H9 (cell line): ENCODE data around the gene BACH2. TPM values are rescaled to one million over a fixed set of nuclear protein-coding genes. Genes with fewer than 3 reads are reported as not detected.

Experiments
- DNase-seq: peaks from one replicate; pipeline ENCODE4 v3.0.0-alpha.2; 2017
- H2AFZ ChIP-seq: one replicate; pipeline ENCODE4 v1.6.1; 2013; ENCODE audit warnings: mild to moderate bottlenecking, low read length, control low read depth, moderate library complexity
- H2AK5ac ChIP-seq: 2 replicates; pipeline ENCODE4 v1.6.1; 2013; ENCODE audit warnings: low read length, control low read depth, mixed read lengths; ENCODE audit not compliant: insufficient read length
- H2BK120ac ChIP-seq: one replicate; pipeline ENCODE4 v1.6.1; 2013; ENCODE audit warnings: low read depth, mild to moderate bottlenecking, low read length, control low read depth, inconsistent platforms; ENCODE audit not compliant: poor library complexity, severe bottlenecking
- H2BK12ac ChIP-seq: 2 replicates; pipeline ENCODE4 v1.6.1; 2013; ENCODE audit warnings: low read length, control low read depth, mixed read lengths, low read depth; ENCODE audit not compliant: insufficient read length
- H2BK15ac ChIP-seq: 2 replicates; pipeline ENCODE4 v1.6.1; 2013; ENCODE audit warnings: low read depth, low read length, control low read depth
- H2BK20ac ChIP-seq: one replicate; pipeline ENCODE4 v1.6.1; 2013; ENCODE audit warnings: low read depth, mild to moderate bottlenecking, low read length, control low read depth, inconsistent platforms; ENCODE audit not compliant: poor library complexity, severe bottlenecking
- H2BK5ac ChIP-seq: 2 replicates; pipeline ENCODE4 v1.6.1; 2013; ENCODE audit warnings: low read length, control low read depth, mixed read lengths; ENCODE audit not compliant: insufficient read length
- H3K14ac ChIP-seq: 2 replicates; pipeline ENCODE4 v1.6.1; 2013; ENCODE audit warnings: low read length, control low read depth; ENCODE audit not compliant: insufficient read depth
- H3K18ac ChIP-seq: 2 replicates; pipeline ENCODE4 v1.6.1; 2013; ENCODE audit warnings: low read depth, mild to moderate bottlenecking, mixed read lengths, low read length, control low read depth; ENCODE audit not compliant: insufficient read length
- H3K23ac ChIP-seq: 2 replicates; pipeline ENCODE4 v1.6.1; 2013; ENCODE audit warnings: low read length, control low read depth, mixed read lengths, low read depth; ENCODE audit not compliant: insufficient read length
- H3K23me2 ChIP-seq: 2 replicates; pipeline ENCODE4 v1.6.1; 2013; ENCODE audit warnings: low read depth, mild to moderate bottlenecking, mixed read lengths, low read length, control low read depth; ENCODE audit not compliant: insufficient read length, poor library complexity, severe bottlenecking
- H3K27ac ChIP-seq: 2 replicates; pipeline ENCODE4 v1.5.1; 2013; ENCODE audit warnings: low read length, control low read depth, mixed read lengths, low read depth; ENCODE audit not compliant: insufficient read length
- H3K27me3 ChIP-seq: 2 replicates; pipeline ENCODE4 v1.6.1; 2013; ENCODE audit warnings: low read length, control low read depth, inconsistent platforms; ENCODE audit not compliant: insufficient read depth
- H3K4ac ChIP-seq: 2 replicates; pipeline ENCODE4 v1.6.1; 2013; ENCODE audit warnings: low read depth, mild to moderate bottlenecking, control low read depth, inconsistent platforms, low read length, moderate library complexity
- H3K4me1 ChIP-seq: 2 replicates; pipeline ENCODE4 v1.6.1; 2013; ENCODE audit warnings: low read length, control low read depth, inconsistent platforms; ENCODE audit not compliant: insufficient read depth
- H3K4me2 ChIP-seq: 2 replicates; pipeline ENCODE4 v1.6.1; 2013; ENCODE audit warnings: low read length, control low read depth, mixed read lengths; ENCODE audit not compliant: insufficient read length, insufficient read depth
- H3K56ac ChIP-seq: 2 replicates; pipeline ENCODE4 v1.6.1; 2013; ENCODE audit warnings: low read depth, mild to moderate bottlenecking, mixed read lengths, low read length, control low read depth; ENCODE audit not compliant: insufficient read length
- H3K79me1 ChIP-seq: 2 replicates; pipeline ENCODE4 v1.6.1; 2013; ENCODE audit warnings: low read depth, mild to moderate bottlenecking, moderate library complexity, low read length, control low read depth, inconsistent platforms; ENCODE audit not compliant: insufficient read depth, poor library complexity, severe bottlenecking
- H3K79me2 ChIP-seq: 2 replicates; pipeline ENCODE4 v1.6.1; 2013; ENCODE audit warnings: low read length, control low read depth, inconsistent platforms; ENCODE audit not compliant: insufficient read depth
- H3K9ac ChIP-seq: 2 replicates; pipeline ENCODE4 v1.6.1; 2013; ENCODE audit warnings: low read length, control low read depth, mixed read lengths; ENCODE audit not compliant: insufficient read length; ENCODE audit errors: extremely low read depth
- H3K9me3 ChIP-seq: one replicate; pipeline ENCODE4 v1.6.1; 2013; ENCODE audit warnings: low read depth, low read length, inconsistent platforms; ENCODE audit not compliant: control insufficient read depth
- H3T11ph ChIP-seq: one replicate; pipeline ENCODE4 v1.6.1; 2013; ENCODE audit warnings: mild to moderate bottlenecking, low read length, control low read depth, inconsistent platforms
- H4K20me1 ChIP-seq: one replicate; pipeline ENCODE4 v1.6.1; 2013; ENCODE audit not compliant: control insufficient read depth, insufficient read length, insufficient read depth
- H4K5ac ChIP-seq: 2 replicates; pipeline ENCODE4 v1.6.1; 2013; ENCODE audit warnings: low read depth, mild to moderate bottlenecking, mixed read lengths, low read length, control low read depth; ENCODE audit not compliant: insufficient read length
- H4K8ac ChIP-seq: replicated peaks from 2 replicates; pipeline ENCODE4 v1.6.1; 2013; ENCODE audit warnings: low read length, control low read depth, mixed read lengths, low read depth; ENCODE audit not compliant: insufficient read length
- H4K91ac ChIP-seq: 2 replicates; pipeline ENCODE4 v1.6.1; 2013; ENCODE audit warnings: low read depth, mild to moderate bottlenecking, moderate library complexity, mixed read lengths, low read length, control low read depth; ENCODE audit not compliant: insufficient read length
- H3K27ac Mint-ChIP-seq, 3 experiments: 2 replicates in 2 of 3; 3 replicates in 1 of 3; pipeline ENCODE4 v1.8.0; 2020 to 2021; ENCODE audit warnings: mixed read lengths in 3 of 3, mild to moderate bottlenecking in 1 of 3, moderate library complexity in 1 of 3
- H3K27me3 Mint-ChIP-seq: 2 replicates; pipeline ENCODE4 v1.8.0; 2021; ENCODE audit warnings: low read depth, mild to moderate bottlenecking, moderate library complexity, mixed read lengths
- H3K36me3 Mint-ChIP-seq, 3 experiments: 2 replicates in 2 of 3; 3 replicates in 1 of 3; pipeline ENCODE4 v1.8.0; 2020 to 2021; ENCODE audit warnings: low read depth in 3 of 3, mixed read lengths in 3 of 3; ENCODE audit not compliant: insufficient read depth in 1 of 3
- H3K4me1 Mint-ChIP-seq, 2 experiments: 2 replicates each; pipeline ENCODE4 v1.8.0; 2020; ENCODE audit warnings: mixed read lengths in 2 of 2
- H3K4me3 Mint-ChIP-seq, 2 experiments: 2 replicates in 1 of 2; 3 replicates in 1 of 2; pipeline ENCODE4 v1.8.0; 2020 to 2021; ENCODE audit warnings: mild to moderate bottlenecking in 2 of 2, mixed read lengths in 2 of 2, moderate library complexity in 1 of 2
- H3K9me3 Mint-ChIP-seq, 2 experiments: 2 replicates in 1 of 2; 3 replicates in 1 of 2; pipeline ENCODE4 v1.8.0; 2020; ENCODE audit warnings: mild to moderate bottlenecking in 2 of 2, mixed read lengths in 2 of 2, moderate library complexity in 1 of 2
- WGBS: extraction: QIAGEN DNeasy Blood & Tissue Kit; methylation state at CpG from one replicate; pipeline ENCODE4 v1.1.7; 2013; ENCODE audit warnings: missing lambda C conversion rate, low lambda C conversion rate, mixed read lengths; ENCODE audit not compliant: insufficient read length; ENCODE audit errors: extremely low coverage; 5-methylcytosine and 5-hydroxymethylcytosine counted together
- total RNA-seq: library from RNA; stranded (reverse); gene quantifications from 2 replicates; pipeline ENCODE4 v1.2.1, GENCODE V29; 2021
- TF ChIP-seq, protein P1 (sequence below): fragments of 200-600 bp; sonication (generic); conservative IDR thresholded peaks from 3 replicates; pipeline ENCODE4 v1.8.0; 2021; ENCODE audit warnings: antibody characterized with exemption, mild to moderate bottlenecking

Gene BACH2
- total RNA-seq, 1 experiment from 2014 or later = 2.0 TPM

DNA sequence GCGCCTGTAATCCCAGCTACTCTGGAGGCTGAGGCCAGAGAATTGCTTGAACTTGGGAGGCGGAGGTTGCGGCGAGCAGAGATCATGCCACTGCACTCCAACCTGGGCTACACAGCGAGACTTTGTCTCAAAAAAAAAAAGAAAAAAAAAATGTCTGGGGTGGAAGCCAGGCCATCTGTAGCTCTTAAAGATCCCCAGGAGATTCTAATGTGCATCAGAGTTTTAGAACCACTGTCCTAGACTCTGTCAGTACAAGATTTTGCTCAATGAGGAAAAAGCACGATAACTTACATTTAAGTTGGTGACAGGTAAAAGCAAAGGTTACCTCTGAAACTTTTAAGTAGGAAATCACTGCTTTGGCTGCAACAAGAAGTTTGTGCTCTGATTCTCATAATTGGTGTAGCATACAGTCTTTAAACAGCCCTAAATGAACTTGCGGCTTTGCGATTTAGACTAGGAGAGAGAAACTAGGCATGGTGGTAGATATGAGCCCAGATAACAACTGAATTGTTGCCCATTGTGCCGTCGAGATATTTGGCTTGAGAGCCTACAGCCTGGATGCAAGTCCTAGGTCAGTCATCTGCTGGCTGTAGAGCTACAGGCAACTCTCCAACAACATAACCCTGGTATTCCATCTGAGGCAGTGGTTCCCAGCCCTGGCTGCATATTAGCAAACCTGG lies 67.2 kb downstream of the BACH2 start:
- no peak overlapping the region for H3K56ac ChIP-seq
- H2BK12ac ChIP-seq = no peak overlapping the region
- no peak overlapping the region for H2AFZ ChIP-seq
- Mint-ChIP-seq H3K27me3 (no peaks in the 10 kb centered on the region), H3K27ac (no peak overlapping the region), H3K4me3 (no peak overlapping the region), H3K4me1 (peaks cover 9 to 13% of the 10 kb centered on the region in 2 experiments), H3K36me3 (no peaks in the 10 kb centered on the region; a peak in 1 of 7 replicates), H3K9me3 (no peaks in the 10 kb centered on the region)
- no peaks in the 10 kb centered on the region for H3K27me3 ChIP-seq
- no peak overlapping the region for H2BK20ac ChIP-seq
- no CpG with 5 or more reads among the region's 10 CpGs for WGBS
- H4K8ac ChIP-seq = no peak overlapping the region
- H3K14ac ChIP-seq = no peak overlapping the region
- no peak overlapping the region for H3K23ac ChIP-seq
- no peak overlapping the region for H2BK15ac ChIP-seq
- H2BK120ac ChIP-seq = no peak overlapping the region
- no peak overlapping the region for H3K18ac ChIP-seq
- no peak overlapping the region for H4K91ac ChIP-seq
- no peak for DNase-seq
- H3K9ac ChIP-seq = no peak overlapping the region
- no peak overlapping the region for H4K5ac ChIP-seq
- H3K4ac ChIP-seq = no peak overlapping the region
- no peak overlapping the region for H3K27ac ChIP-seq
- no peaks in the 10 kb centered on the region for H3K79me1 ChIP-seq
- no peaks in the 10 kb centered on the region for H3K9me3 ChIP-seq
- H3K4me1 ChIP-seq = peaks cover 3% of the 10 kb centered on the region; the same call in 1 of the 2 replicates
- no peaks in the 10 kb centered on the region for H3K79me2 ChIP-seq
- H3K4me2 ChIP-seq = no peak overlapping the region
- TF ChIP-seq, protein P1, sequence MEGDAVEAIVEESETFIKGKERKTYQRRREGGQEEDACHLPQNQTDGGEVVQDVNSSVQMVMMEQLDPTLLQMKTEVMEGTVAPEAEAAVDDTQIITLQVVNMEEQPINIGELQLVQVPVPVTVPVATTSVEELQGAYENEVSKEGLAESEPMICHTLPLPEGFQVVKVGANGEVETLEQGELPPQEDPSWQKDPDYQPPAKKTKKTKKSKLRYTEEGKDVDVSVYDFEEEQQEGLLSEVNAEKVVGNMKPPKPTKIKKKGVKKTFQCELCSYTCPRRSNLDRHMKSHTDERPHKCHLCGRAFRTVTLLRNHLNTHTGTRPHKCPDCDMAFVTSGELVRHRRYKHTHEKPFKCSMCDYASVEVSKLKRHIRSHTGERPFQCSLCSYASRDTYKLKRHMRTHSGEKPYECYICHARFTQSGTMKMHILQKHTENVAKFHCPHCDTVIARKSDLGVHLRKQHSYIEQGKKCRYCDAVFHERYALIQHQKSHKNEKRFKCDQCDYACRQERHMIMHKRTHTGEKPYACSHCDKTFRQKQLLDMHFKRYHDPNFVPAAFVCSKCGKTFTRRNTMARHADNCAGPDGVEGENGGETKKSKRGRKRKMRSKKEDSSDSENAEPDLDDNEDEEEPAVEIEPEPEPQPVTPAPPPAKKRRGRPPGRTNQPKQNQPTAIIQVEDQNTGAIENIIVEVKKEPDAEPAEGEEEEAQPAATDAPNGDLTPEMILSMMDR = no peak
- H3T11ph ChIP-seq = no peak overlapping the region
- no peak overlapping the region for H2AK5ac ChIP-seq
- no peaks in the 10 kb centered on the region for H4K20me1 ChIP-seq
- no peaks in the 10 kb centered on the region for H3K23me2 ChIP-seq
- no peak overlapping the region for H2BK5ac ChIP-seq
